Ishikawa (cell line): ENCODE data around the gene MICAL3.

ENCODE experiments used
- CEBPB ChIP-seq: IDR thresholded peaks from 2 replicates; pipeline ENCODE4 v1.6.1; 2012
- CREB1 ChIP-seq: IDR thresholded peaks from 2 replicates; pipeline ENCODE4 v1.6.1; 2012; ENCODE audit warnings: low read depth
- EGR1 ChIP-seq: IDR thresholded peaks from 2 replicates; pipeline ENCODE4 v1.6.1; 2012
- EP300 ChIP-seq: IDR thresholded peaks from 2 replicates; pipeline ENCODE4 v1.6.1; 2012; ENCODE audit warnings: borderline replicate concordance
- FOXM1 ChIP-seq: IDR thresholded peaks from 2 replicates; pipeline ENCODE4 v1.6.1; 2012; ENCODE audit warnings: low read depth, borderline replicate concordance
- NFIC ChIP-seq: IDR thresholded peaks from 2 replicates; pipeline ENCODE4 v1.6.1; 2012
- RAD21 ChIP-seq: IDR thresholded peaks from 2 replicates; pipeline ENCODE4 v1.6.1; 2012; ENCODE audit warnings: low read depth
- TAF1 ChIP-seq: IDR thresholded peaks from 2 replicates; pipeline ENCODE4 v1.6.1; 2012; ENCODE audit warnings: low read depth, mild to moderate bottlenecking
- TCF12 ChIP-seq: IDR thresholded peaks from 2 replicates; pipeline ENCODE4 v1.6.1; 2012; ENCODE audit warnings: low read depth
- TEAD4 ChIP-seq: IDR thresholded peaks from 2 replicates; pipeline ENCODE4 v1.6.1; 2012
- YY1 ChIP-seq: IDR thresholded peaks from 2 replicates; pipeline ENCODE4 v1.6.1; 2012; ENCODE audit warnings: low read depth
- ZBTB7A ChIP-seq: IDR thresholded peaks from 2 replicates; pipeline ENCODE4 v1.6.1; 2012; ENCODE audit warnings: low read depth
- TF ChIP-seq, protein P1 (sequence below): IDR thresholded peaks from 2 replicates; pipeline ENCODE4 v1.6.1; 2012
- TF ChIP-seq, protein P2 (sequence below): IDR thresholded peaks from 2 replicates; pipeline ENCODE4 v1.6.1; 2012; ENCODE audit warnings: low read depth, mild to moderate bottlenecking
- TF ChIP-seq, protein P3 (sequence below): IDR thresholded peaks from 2 replicates; pipeline ENCODE4 v1.6.1; 2012

MICAL3 gene

DNA sequence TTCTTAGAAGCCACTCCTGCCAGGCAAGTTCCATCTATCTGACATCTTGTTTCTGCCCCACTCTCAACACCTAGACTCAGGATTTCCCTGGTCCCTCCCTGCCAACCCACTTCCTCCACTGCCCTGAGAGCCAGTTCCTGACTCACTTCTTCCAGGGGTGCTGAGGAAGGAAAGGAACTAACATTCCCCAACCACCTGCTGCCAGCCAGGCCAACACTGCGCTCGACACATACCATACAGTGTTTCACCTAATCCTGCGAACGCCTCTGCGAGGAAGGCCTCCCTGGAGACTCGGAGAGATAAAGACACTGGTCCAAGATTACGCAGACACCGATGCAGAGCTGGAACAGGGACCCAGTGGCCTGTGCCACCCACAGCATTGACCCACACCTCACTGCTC is 40.2 kb downstream of the MICAL3 start:
- TF ChIP-seq TAF1, result no peak
- no peak for TF ChIP-seq RAD21
- TF ChIP-seq TEAD4, result no peak
- TF ChIP-seq CEBPB, result no peak
- no peak for TF ChIP-seq YY1
- TF ChIP-seq NFIC, result no peak
- TF ChIP-seq, protein P1, sequence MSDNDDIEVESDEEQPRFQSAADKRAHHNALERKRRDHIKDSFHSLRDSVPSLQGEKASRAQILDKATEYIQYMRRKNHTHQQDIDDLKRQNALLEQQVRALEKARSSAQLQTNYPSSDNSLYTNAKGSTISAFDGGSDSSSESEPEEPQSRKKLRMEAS, result no peak
- no peak for TF ChIP-seq ZBTB7A
- TF ChIP-seq, protein P2, sequence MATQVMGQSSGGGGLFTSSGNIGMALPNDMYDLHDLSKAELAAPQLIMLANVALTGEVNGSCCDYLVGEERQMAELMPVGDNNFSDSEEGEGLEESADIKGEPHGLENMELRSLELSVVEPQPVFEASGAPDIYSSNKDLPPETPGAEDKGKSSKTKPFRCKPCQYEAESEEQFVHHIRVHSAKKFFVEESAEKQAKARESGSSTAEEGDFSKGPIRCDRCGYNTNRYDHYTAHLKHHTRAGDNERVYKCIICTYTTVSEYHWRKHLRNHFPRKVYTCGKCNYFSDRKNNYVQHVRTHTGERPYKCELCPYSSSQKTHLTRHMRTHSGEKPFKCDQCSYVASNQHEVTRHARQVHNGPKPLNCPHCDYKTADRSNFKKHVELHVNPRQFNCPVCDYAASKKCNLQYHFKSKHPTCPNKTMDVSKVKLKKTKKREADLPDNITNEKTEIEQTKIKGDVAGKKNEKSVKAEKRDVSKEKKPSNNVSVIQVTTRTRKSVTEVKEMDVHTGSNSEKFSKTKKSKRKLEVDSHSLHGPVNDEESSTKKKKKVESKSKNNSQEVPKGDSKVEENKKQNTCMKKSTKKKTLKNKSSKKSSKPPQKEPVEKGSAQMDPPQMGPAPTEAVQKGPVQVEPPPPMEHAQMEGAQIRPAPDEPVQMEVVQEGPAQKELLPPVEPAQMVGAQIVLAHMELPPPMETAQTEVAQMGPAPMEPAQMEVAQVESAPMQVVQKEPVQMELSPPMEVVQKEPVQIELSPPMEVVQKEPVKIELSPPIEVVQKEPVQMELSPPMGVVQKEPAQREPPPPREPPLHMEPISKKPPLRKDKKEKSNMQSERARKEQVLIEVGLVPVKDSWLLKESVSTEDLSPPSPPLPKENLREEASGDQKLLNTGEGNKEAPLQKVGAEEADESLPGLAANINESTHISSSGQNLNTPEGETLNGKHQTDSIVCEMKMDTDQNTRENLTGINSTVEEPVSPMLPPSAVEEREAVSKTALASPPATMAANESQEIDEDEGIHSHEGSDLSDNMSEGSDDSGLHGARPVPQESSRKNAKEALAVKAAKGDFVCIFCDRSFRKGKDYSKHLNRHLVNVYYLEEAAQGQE, result no peak
- no peak for TF ChIP-seq EP300
- no peak for TF ChIP-seq FOXM1
- TF ChIP-seq CREB1, result no peak
- TF ChIP-seq EGR1, result no peak
- TF ChIP-seq, protein P3, sequence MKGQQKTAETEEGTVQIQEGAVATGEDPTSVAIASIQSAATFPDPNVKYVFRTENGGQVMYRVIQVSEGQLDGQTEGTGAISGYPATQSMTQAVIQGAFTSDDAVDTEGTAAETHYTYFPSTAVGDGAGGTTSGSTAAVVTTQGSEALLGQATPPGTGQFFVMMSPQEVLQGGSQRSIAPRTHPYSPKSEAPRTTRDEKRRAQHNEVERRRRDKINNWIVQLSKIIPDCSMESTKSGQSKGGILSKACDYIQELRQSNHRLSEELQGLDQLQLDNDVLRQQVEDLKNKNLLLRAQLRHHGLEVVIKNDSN, result no peak
- TF ChIP-seq TCF12, result no peak

DNA sequence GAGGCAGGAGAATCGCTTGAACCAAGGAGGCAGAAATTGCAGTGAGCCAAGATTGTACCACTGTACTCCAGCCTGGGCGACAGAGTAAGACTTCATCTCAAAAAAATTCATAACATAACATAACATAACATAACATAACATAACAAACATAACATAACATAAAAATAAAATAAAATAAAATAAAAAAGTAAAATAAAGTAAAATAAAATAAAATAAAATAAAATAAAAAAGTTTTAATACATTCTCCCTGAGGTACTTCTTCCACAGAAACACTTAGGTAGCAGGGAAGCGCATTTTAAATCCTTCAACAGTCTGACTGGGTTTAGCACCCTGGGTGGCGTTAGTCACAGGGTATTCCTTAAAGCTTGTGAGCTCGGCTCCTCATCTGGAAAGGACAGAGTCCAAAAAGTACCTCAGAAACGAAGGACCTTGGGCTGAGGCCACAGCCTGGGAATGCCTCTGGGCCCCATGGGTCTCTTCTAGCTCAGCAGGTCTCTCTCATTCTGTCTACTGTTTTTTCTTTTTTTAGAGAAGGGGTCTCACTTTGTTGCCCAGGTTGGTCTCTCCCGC is 41.7 kb downstream of the MICAL3 start:
- TF ChIP-seq, protein P2, result no peak
- TF ChIP-seq FOXM1, result no peak
- no peak for TF ChIP-seq CEBPB
- TF ChIP-seq, protein P1, result no peak
- no peak for TF ChIP-seq TAF1
- no peak for TF ChIP-seq RAD21
- no peak for TF ChIP-seq ZBTB7A
- no peak for TF ChIP-seq YY1
- TF ChIP-seq, protein P3, result no peak
- TF ChIP-seq TCF12, result no peak
- TF ChIP-seq NFIC, result no peak

DNA sequence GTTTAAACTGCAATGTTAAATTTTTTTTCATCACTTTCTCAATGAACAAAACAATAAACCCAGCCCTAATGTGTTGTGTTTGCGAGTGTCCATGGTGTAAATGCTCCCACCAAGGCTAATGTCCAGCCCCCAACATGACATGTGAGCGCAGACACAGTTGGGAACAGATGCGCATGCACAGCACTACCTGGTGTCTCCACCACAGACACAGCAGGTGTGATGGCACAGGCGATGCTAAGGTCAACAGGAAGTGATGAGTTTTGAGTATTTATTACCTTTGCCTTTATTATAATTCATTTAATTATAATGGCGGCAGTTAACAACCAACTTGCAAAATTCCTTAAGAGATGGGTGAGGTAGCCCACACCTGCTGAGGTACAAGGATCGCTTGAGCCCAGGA is 42.9 kb downstream of the MICAL3 start:
- TF ChIP-seq EP300 (no peak), ZBTB7A (no peak), EGR1 (no peak), YY1 (no peak), FOXM1 (no peak), TCF12 (no peak), TAF1 (no peak), RAD21 (no peak), CEBPB (no peak), TEAD4 (no peak), NFIC (no peak), CREB1 (no peak)
- TF ChIP-seq, protein P1, result no peak
- TF ChIP-seq, protein P2, result no peak
- TF ChIP-seq, protein P3, result no peak

DNA sequence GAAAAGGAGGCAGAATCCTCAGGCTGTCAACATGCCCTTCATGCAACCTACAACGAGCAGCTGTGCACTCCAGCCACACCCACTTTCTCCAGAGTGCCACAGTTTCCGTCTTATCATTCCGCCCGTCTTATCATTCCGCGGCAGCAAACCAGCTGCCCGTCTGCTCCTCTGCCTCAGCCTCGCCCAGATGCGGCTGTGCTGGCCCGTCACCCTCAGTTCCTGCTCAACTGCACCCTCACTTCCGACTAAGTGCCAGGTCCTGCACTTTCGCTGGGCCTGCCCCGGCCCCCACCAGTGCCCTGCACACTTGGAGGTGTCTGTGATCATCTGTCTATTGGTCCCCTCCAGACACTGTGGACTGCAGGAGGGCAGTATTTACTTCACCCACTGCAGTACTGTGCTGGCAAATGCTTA is 43.7 kb downstream of the MICAL3 start:
- TF ChIP-seq, protein P1, result no peak
- TF ChIP-seq CEBPB (no peak), ZBTB7A (no peak), CREB1 (no peak), TEAD4 (no peak), TCF12 (no peak), FOXM1 (no peak), YY1 (no peak), NFIC (no peak; the same call in 1 of the 2 replicates), EGR1 (no peak)
- TF ChIP-seq, protein P2, result no peak
- TF ChIP-seq, protein P3, result no peak
